Thyroid gland (tissue), 4 donors: ENCODE measurements around the gene ABCC4. TPM values are rescaled to one million over a fixed set of nuclear protein-coding genes. Genes with fewer than 3 reads are reported as not detected.

Experiments
- DNase-seq, 2 donors: peaks; one replicate each; pipeline ENCODE4 v3.0.0-alpha.2; 2019
- H3K27ac ChIP-seq, 3 donors: fragments of 200-600 bp; sonication (generic); 1 replicate in 2 of 3; 2 replicates in 1 of 3; pipeline ENCODE4 v1.5.1; 2016 to 2019; ENCODE audit warnings: mild to moderate bottlenecking in 1 of 3, moderate library complexity in 1 of 3
- H3K27me3 ChIP-seq: fragments of 200-600 bp; sonication (generic); one replicate; pipeline ENCODE4 v1.5.1; 2019
- H3K36me3 ChIP-seq, 2 donors: fragments of 200-600 bp; sonication (generic); one replicate each; pipeline ENCODE4 v1.5.1; 2016 to 2019
- H3K4me1 ChIP-seq, 2 donors: fragments of 200-600 bp; sonication (generic); one replicate each; pipeline ENCODE4 v1.5.1; 2017 to 2019
- H3K4me3 ChIP-seq, 3 donors: fragments of 200-600 bp; sonication (generic); replicated peaks in 1 of 3; 1 replicate in 2 of 3; 2 replicates in 1 of 3; pipeline ENCODE4 v1.5.1; 2016; ENCODE audit warnings: mild to moderate bottlenecking in 1 of 3
- H3K9me3 ChIP-seq: fragments of 200-600 bp; sonication (generic); one replicate; pipeline ENCODE4 v1.5.1; 2017
- POLR2A ChIP-seq, 2 donors: fragments of 450-650 bp; IDR thresholded peaks; one replicate each; pipeline ENCODE4 v1.6.1; 2017; ENCODE audit warnings: antibody characterized with exemption in 2 of 2, mild to moderate bottlenecking in 2 of 2, moderate library complexity in 1 of 2
- WGBS, 2 donors: methylation state at CpG; one replicate each; pipeline ENCODE4 v1.1.5; 2017; 5-methylcytosine and 5-hydroxymethylcytosine counted together
- intact Hi-C: fragments of 100-400 bp; cut with DNase I; formaldehyde crosslinking; loops from one replicate; pipeline ENCODE4 v1.15.1; 2023
- total RNA-seq, 4 donors: library from RNA; depleted of rRNA; stranded (reverse); fragments of >200 nt; gene quantifications; one replicate each; pipeline ENCODE4 v1.2.3, GENCODE V29; 2016
- TF ChIP-seq, protein P1 (sequence below), 6 experiments: fragments of 200-600 bp in 3 of 6; fragments of 450-650 bp in 3 of 6; sonication (generic) in 3 of 6; IDR thresholded peaks; one replicate each; pipeline ENCODE4 v1.5.1; 2016 to 2019; ENCODE audit warnings: antibody characterized with exemption in 6 of 6, mild to moderate bottlenecking in 2 of 6, inconsistent platforms in 1 of 6, moderate library complexity in 1 of 6

Gene ABCC4
- total RNA-seq, 4 donors from 2014 or later = 9.1 to 29.6 (median 19.7) TPM

DNA sequence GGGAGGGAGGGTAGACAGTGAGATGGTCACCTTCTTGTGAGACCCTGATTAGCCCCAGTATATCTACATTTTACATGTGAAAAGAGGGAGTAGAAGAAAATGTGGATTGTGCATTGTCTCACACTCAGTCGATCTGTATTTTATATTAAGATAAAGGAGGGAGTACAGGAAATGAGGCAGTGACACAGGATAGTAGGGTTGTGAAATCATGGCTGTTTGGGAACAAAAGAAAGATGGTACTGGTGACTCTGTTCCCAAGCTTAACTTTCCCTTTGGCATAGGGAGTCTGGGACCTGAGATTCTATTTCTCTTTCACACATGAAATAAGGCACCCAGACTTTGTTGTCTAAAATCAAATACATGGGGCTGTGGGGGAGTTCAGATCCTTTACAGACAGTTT lies 194.7 kb downstream of the ABCC4 start:
- Histone ChIP-seq H3K4me3 (no peak overlapping the region), H3K4me1 (no peaks in the 10 kb centered on the region), H3K27me3 (no peaks in the 10 kb centered on the region), H3K36me3 (no peaks in the 10 kb centered on the region), H3K9me3 (no peaks in the 10 kb centered on the region), H3K27ac (no peak overlapping the region)
- WGBS, 2 donors = 78 to 86% methylated on average over 1 of the region's 1 CpG
- TF ChIP-seq, protein P1, sequence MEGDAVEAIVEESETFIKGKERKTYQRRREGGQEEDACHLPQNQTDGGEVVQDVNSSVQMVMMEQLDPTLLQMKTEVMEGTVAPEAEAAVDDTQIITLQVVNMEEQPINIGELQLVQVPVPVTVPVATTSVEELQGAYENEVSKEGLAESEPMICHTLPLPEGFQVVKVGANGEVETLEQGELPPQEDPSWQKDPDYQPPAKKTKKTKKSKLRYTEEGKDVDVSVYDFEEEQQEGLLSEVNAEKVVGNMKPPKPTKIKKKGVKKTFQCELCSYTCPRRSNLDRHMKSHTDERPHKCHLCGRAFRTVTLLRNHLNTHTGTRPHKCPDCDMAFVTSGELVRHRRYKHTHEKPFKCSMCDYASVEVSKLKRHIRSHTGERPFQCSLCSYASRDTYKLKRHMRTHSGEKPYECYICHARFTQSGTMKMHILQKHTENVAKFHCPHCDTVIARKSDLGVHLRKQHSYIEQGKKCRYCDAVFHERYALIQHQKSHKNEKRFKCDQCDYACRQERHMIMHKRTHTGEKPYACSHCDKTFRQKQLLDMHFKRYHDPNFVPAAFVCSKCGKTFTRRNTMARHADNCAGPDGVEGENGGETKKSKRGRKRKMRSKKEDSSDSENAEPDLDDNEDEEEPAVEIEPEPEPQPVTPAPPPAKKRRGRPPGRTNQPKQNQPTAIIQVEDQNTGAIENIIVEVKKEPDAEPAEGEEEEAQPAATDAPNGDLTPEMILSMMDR (IDR thresholded peaks at IDR 0.05) = no peak
- no peak for TF ChIP-seq POLR2A (IDR thresholded peaks at IDR 0.05)
- intact Hi-C loops = no loop called here
- DNase-seq = no peak

DNA sequence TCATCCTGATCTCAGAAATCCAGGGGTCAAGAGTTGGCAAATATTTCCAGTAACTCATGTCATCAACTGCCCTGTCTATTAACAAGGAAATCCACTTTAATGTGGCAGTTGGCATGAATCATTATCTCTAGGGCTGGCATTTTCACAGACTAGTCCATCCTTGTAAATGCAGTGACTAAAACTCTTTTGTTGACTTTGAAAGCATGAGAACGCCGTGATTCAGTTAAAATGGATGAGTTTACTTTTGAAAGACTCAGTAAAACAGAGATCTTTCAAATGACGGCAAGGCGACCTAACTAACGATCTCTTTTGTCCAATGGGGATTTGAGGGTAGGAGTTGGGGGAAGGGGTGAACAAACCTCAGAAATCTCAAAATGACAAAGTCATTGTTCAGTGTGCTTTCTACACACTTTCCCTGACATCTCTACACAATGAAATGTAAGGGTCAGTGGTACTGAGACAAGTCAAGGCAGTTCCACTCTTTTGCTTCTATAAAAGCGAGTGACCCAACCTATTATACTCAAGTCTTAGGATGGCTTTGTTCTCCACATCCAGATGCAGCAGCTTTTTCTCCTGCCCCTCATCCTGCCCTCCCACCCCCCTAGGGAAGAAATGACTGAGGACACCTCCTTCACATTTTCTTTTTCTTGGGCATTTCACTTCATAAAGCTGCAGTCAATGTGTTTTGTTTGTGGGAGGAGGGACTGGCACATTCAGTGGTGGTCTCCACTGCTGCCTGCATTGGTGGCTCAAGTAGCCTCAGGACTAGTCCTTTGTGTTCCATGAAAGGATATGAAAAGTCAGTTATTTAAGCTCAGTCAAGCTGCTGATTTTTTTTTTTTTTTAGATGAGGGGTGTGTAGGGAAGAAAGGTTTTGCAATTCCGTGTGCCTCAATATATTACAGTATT lies 200.5 kb downstream of the ABCC4 start:
- H3K9me3 ChIP-seq = no peaks in the 10 kb centered on the region
- no peaks in the 10 kb centered on the region for H3K27me3 ChIP-seq
- no peak for DNase-seq
- H3K27ac ChIP-seq = no peak overlapping the region
- no peak for TF ChIP-seq POLR2A (IDR thresholded peaks at IDR 0.05)
- TF ChIP-seq, protein P1 (IDR thresholded peaks at IDR 0.05) = no peak
- H3K4me1 ChIP-seq = no peaks in the 10 kb centered on the region
- no peak overlapping the region for H3K4me3 ChIP-seq
- intact Hi-C loops = no loop called here
- 72 to 74% methylated on average over 7 of the region's 7 CpGs for WGBS, 2 donors
- H3K36me3 ChIP-seq = no peaks in the 10 kb centered on the region

DNA sequence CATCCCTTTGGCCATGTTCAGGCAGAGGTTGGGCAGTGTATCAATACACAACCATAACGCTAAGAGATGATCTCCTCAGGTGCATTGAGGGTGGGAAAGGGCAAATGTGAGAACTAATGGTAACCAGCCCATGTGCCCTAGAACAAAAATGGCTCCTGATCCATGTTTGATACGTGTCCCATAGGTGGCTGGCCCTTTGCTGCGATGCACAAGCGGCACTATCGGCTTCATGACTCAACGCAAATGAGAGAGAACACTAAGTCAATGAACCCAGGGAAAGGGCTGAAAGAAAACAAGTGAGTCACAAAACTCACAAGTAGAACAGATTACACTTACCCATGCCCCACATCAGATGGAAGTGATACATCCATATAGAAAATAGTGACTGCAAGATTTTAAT lies 201.7 kb downstream of the ABCC4 start:
- Histone ChIP-seq H3K4me3 (no peak overlapping the region), H3K4me1 (no peaks in the 10 kb centered on the region), H3K27me3 (no peaks in the 10 kb centered on the region), H3K27ac (no peak overlapping the region), H3K9me3 (no peaks in the 10 kb centered on the region), H3K36me3 (no peaks in the 10 kb centered on the region)
- TF ChIP-seq, protein P1 (IDR thresholded peaks at IDR 0.05) = no peak
- WGBS, 2 donors = 95 to 98% methylated on average over 6 of the region's 6 CpGs
- no peak for DNase-seq
- intact Hi-C loops = no loop called here

DNA sequence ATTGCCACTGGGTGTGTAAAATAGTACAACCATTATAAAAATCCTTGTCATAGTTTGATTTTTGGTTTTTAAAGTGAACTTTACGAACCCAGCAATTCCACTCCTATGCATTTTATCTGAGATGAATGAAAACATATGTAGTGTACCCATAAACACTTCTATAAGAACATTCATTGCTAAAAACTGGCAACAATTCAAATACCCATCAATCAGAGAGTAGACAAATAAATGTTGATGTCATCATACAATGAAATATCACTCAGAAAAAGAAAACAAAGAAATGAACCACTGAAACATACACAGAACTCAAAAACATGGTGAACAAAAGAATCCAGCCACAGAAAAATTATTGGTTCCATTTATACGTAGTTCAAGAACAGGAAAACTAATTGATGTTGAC lies 202.3 kb downstream of the ABCC4 start:
- intact Hi-C loops = no loop called here
- no peaks in the 10 kb centered on the region for H3K9me3 ChIP-seq
- no peak overlapping the region for H3K27ac ChIP-seq
- H3K4me1 ChIP-seq = no peaks in the 10 kb centered on the region
- no peak for TF ChIP-seq POLR2A (IDR thresholded peaks at IDR 0.05)
- TF ChIP-seq, protein P1 (IDR thresholded peaks at IDR 0.05) = no peak
- H3K4me3 ChIP-seq = no peak overlapping the region
- H3K27me3 ChIP-seq = no peaks in the 10 kb centered on the region
- no peaks in the 10 kb centered on the region for H3K36me3 ChIP-seq
- 89 to 95% methylated on average over 2 of the region's 2 CpGs for WGBS, 2 donors
- DNase-seq = no peak

DNA sequence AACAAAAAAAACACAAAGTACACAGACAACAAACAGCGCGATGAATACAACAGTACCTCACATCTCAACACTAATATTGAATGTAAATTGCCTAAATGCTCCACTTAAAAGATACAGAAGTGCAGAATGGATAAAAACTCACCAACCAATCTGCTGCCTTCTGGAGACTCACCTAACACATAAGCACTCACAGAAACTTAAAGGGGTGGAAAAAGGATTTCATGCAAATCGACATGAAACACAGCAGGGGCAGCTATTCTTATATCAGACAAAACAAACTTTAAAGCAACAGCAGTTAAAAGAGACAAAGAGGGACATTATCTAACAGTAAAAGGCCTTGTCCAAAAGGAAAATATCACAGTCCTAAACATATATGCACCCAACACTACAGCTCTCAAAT lies 209.5 kb downstream of the ABCC4 start:
- WGBS, 2 donors = 76 to 85% methylated on average over 3 of the region's 3 CpGs
- TF ChIP-seq, protein P1 (IDR thresholded peaks at IDR 0.05) = no peak
- TF ChIP-seq POLR2A (IDR thresholded peaks at IDR 0.05) = no peak
- H3K9me3 ChIP-seq = no peaks in the 10 kb centered on the region
- H3K4me1 ChIP-seq = no peaks in the 10 kb centered on the region
- no peaks in the 10 kb centered on the region for H3K27me3 ChIP-seq
- no peak overlapping the region for H3K4me3 ChIP-seq
- DNase-seq = no peak
- H3K36me3 ChIP-seq = no peaks in the 10 kb centered on the region
- H3K27ac ChIP-seq = no peak overlapping the region
- intact Hi-C loops = no loop called here
